CD14-positive monocyte (primary cell): ENCODE measurements around the gene ARHGEF10L. TPM values are rescaled to one million over a fixed set of nuclear protein-coding genes. Genes with fewer than 3 reads are reported as not detected.

Experiments used
- DNase-seq, 3 donors: peaks; one replicate each; pipeline ENCODE4 v3.0.0-alpha.2; 2011 to 2022
- H2AFZ ChIP-seq: 2 replicates; pipeline ENCODE4 v1.6.0; 2012; ENCODE audit warnings: mild to moderate bottlenecking, low read depth, low read length, inconsistent platforms; ENCODE audit not compliant: insufficient read depth, poor library complexity, severe bottlenecking
- H3K27ac ChIP-seq, 2 donors: 1 replicate in 1 of 2; 2 replicates in 1 of 2; pipeline ENCODE4 v1.5.1; 2012 to 2013; ENCODE audit warnings: low read length in 2 of 2, control low read depth in 1 of 2, inconsistent platforms in 1 of 2, low read depth in 1 of 2, mild to moderate bottlenecking in 1 of 2
- H3K27me3 ChIP-seq, 2 donors: one replicate each; pipeline versions ENCODE4 v1.6.0 to v1.6.1; 2011 to 2013; ENCODE audit warnings: low read length in 2 of 2; ENCODE audit not compliant: control insufficient read depth in 2 of 2, insufficient read depth in 2 of 2
- H3K36me3 ChIP-seq, 2 donors: replicated peaks in 1 of 2; 1 replicate in 1 of 2; 2 replicates in 1 of 2; pipeline versions ENCODE4 v1.5.1 to v1.6.1; 2012 to 2013; ENCODE audit warnings: low read length in 2 of 2, control low read depth in 1 of 2, inconsistent platforms in 1 of 2, mild to moderate bottlenecking in 1 of 2; ENCODE audit not compliant: insufficient read depth in 2 of 2, control insufficient read depth in 1 of 2
- H3K4me1 ChIP-seq, 2 donors: 1 replicate in 1 of 2; 2 replicates in 1 of 2; pipeline versions ENCODE4 v1.5.1 to v1.6.1; 2012 to 2013; ENCODE audit warnings: low read length in 2 of 2, control low read depth in 1 of 2, inconsistent platforms in 1 of 2, mild to moderate bottlenecking in 1 of 2, moderate library complexity in 1 of 2; ENCODE audit not compliant: insufficient read depth in 2 of 2, control insufficient read depth in 1 of 2
- H3K4me2 ChIP-seq: replicated peaks from 2 replicates; pipeline ENCODE3; 2012; ENCODE audit warnings: low read length, moderate library complexity, mild to moderate bottlenecking; ENCODE audit not compliant: poor library complexity, severe bottlenecking; ENCODE audit errors: extremely low read depth
- H3K4me3 ChIP-seq, 3 experiments: fragments of 200-600 bp in 1 of 3; sonication (generic) in 1 of 3; replicated peaks in 1 of 3; 1 replicate in 2 of 3; 2 replicates in 1 of 3; pipeline ENCODE4 v1.5.1; 2011 to 2013; ENCODE audit warnings: low read length in 3 of 3, mild to moderate bottlenecking in 3 of 3, control low read depth in 2 of 3, low read depth in 2 of 3, inconsistent platforms in 1 of 3, moderate library complexity in 1 of 3
- H3K79me2 ChIP-seq: 2 replicates; pipeline ENCODE4 v1.6.0; 2012; ENCODE audit warnings: mild to moderate bottlenecking, control low read depth, inconsistent platforms, low read length, moderate library complexity; ENCODE audit not compliant: insufficient read depth
- H3K9ac ChIP-seq: 2 replicates; pipeline ENCODE4 v1.6.0; 2017; ENCODE audit warnings: low read length, mild to moderate bottlenecking; ENCODE audit not compliant: insufficient read depth, poor library complexity, severe bottlenecking
- H3K9me3 ChIP-seq, 2 donors: replicated peaks in 1 of 2; 1 replicate in 1 of 2; 2 replicates in 1 of 2; pipeline versions ENCODE4 v1.5.1 to v1.6.1; 2012 to 2013; ENCODE audit warnings: low read length in 2 of 2, control low read depth in 1 of 2; ENCODE audit not compliant: control insufficient read depth in 1 of 2, insufficient read depth in 1 of 2
- H4K20me1 ChIP-seq: 2 replicates; pipeline ENCODE4 v1.6.0; 2012; ENCODE audit warnings: mild to moderate bottlenecking, low read length, control low read depth, moderate library complexity; ENCODE audit not compliant: insufficient read depth
- H3K27ac Mint-ChIP-seq, 7 donors: one replicate each; pipeline ENCODE4 v1.8.0; 2020; ENCODE audit warnings: mild to moderate bottlenecking in 7 of 7, mixed read lengths in 7 of 7, moderate library complexity in 6 of 7, inconsistent platforms in 2 of 7
- H3K27me3 Mint-ChIP-seq, 3 donors: one replicate each; pipeline ENCODE4 v1.8.0; 2021 to 2022; ENCODE audit warnings: low read depth in 3 of 3, mild to moderate bottlenecking in 3 of 3, mixed read lengths in 3 of 3, moderate library complexity in 3 of 3, inconsistent platforms in 1 of 3
- H3K36me3 Mint-ChIP-seq, 2 donors: one replicate each; pipeline ENCODE4 v1.8.0; 2020; ENCODE audit warnings: mixed read lengths in 2 of 2, inconsistent platforms in 1 of 2, mild to moderate bottlenecking in 1 of 2
- H3K4me1 Mint-ChIP-seq: one replicate; pipeline ENCODE4 v1.8.0; 2020; ENCODE audit warnings: mild to moderate bottlenecking, mixed read lengths
- H3K4me3 Mint-ChIP-seq, 2 donors: one replicate each; pipeline ENCODE4 v1.8.0; 2020; ENCODE audit warnings: mild to moderate bottlenecking in 2 of 2, mixed read lengths in 2 of 2, moderate library complexity in 1 of 2
- H3K9me3 Mint-ChIP-seq, 7 donors: one replicate each; pipeline ENCODE4 v1.8.0; 2020 to 2022; ENCODE audit warnings: mixed read lengths in 7 of 7, mild to moderate bottlenecking in 6 of 7, moderate library complexity in 6 of 7, inconsistent platforms in 2 of 7
- CTCF ChIP-seq: fragments of 200-600 bp; IDR thresholded peaks from one replicate; pipeline ENCODE4 v1.8.0; 2022; ENCODE audit warnings: antibody characterized with exemption, mild to moderate bottlenecking
- WGBS: methylation state at CpG from one replicate; pipeline ENCODE4 v1.1.5; 2013; ENCODE audit warnings: missing lambda C conversion rate; ENCODE audit not compliant: insufficient coverage; 5-methylcytosine and 5-hydroxymethylcytosine counted together
- intact Hi-C, 2 donors: fragments of 100-400 bp; cut with micrococcal nuclease; formaldehyde crosslinking; loops; one replicate each; pipeline versions ENCODE4 v1.15.0 to v1.15.1; 2023
- polyA plus RNA-seq, 3 donors: library from polyadenylated mRNA; depleted of rRNA in 1 of 3; unstranded in 2 of 3; stranded (reverse) in 1 of 3; fragments of 300-500 nt in 2 of 3; fragments of >200 nt in 1 of 3; fragmentation: Illumina TruSeq in 2 of 3; gene quantifications; 1 replicate in 2 of 3; 2 replicates in 1 of 3; pipeline ENCODE4 v1.2.3, GENCODE V29; 2012 to 2021

ARHGEF10L gene
- polyA plus RNA-seq, 3 donors, result 20.7 to 95.7 (median 23.7) TPM

DNA sequence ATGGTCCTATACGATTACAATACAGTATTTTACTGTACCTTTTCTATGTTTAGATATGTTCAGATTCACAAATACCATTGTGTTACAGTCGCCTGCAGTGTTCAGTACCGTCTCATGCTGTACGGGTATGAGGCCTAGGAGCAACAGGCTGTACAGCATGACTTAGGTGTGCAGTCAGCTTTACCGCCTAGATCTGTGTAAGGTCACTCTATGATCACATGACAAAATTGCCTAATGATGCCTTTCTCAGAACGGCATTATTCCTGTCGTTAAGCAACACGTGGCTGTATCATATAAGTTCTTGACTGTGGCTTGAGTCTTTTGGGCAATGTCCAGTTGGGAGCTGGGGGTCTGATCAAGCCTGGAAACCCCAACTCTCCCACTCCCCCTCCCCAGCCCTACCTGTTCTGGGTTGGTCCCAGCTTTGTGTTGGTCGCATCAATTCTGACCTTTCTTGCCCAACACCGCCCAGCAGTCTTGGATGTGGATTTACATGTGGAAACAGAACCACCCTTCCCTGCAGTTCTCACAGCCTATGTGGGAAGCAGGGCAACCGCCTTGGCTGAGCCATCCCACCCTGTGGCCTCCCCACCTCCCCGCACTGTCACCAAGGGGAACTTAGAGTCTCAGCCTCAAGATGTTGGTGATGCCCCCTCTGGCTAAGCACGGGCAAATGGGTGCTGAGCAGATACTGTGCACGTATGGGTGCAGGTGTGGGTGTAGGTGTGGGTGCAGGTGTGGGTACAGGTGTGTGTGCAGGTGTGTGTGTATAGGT is 135.4 kb downstream of the ARHGEF10L start:
- no peak overlapping the region for H2AFZ ChIP-seq
- Mint-ChIP-seq H3K27ac (peak overlapping the region; percentile 61 to 88 (median 81)), H3K36me3 (peaks cover 60 to 87% of the 10 kb centered on the region in 2 donors), H3K27me3 (peaks cover 1 to 15% (median 9%) of the 10 kb centered on the region in 3 donors), H3K4me3 (no peak overlapping the region), H3K4me1 (peaks cover 38% of the 10 kb centered on the region), H3K9me3 (peaks cover 0 to 2% (median 0%) of the 10 kb centered on the region in 7 donors)
- no peak overlapping the region for H3K9ac ChIP-seq
- no peaks in the 10 kb centered on the region for H3K9me3 ChIP-seq
- no peak for TF ChIP-seq CTCF
- DNase-seq, result peak in 2 of 3 donors; percentile 31 to 49
- H3K4me1 ChIP-seq, result peaks cover 9 to 25% of the 10 kb centered on the region in 2 donors
- 51% methylated on average over 9 of the region's 14 CpGs for WGBS
- peak overlapping the region; percentile 11 to 27 for H3K27ac ChIP-seq
- intact Hi-C loops, result no loop called here
- H3K36me3 ChIP-seq, result peaks cover 71 to 90% of the 10 kb centered on the region in 2 donors
- H3K4me3 ChIP-seq, result no peak overlapping the region
- no peak overlapping the region for H3K4me2 ChIP-seq
- no peaks in the 10 kb centered on the region for H3K27me3 ChIP-seq
- no peaks in the 10 kb centered on the region for H3K79me2 ChIP-seq
- H4K20me1 ChIP-seq, result peaks cover 100% of the 10 kb centered on the region

GRCh38 chr1:17675744-17676143 is 136.2 kb downstream of the ARHGEF10L start:
- intact Hi-C loops, result no loop called here
- WGBS, result 100% methylated on average over 2 of the region's 3 CpGs
- Mint-ChIP-seq H3K4me3 (no peak overlapping the region), H3K36me3 (peaks cover 58 to 87% of the 10 kb centered on the region in 2 donors), H3K27me3 (peaks cover 1 to 15% (median 9%) of the 10 kb centered on the region in 3 donors), H3K9me3 (peaks cover 0 to 2% (median 0%) of the 10 kb centered on the region in 7 donors), H3K4me1 (peaks cover 38% of the 10 kb centered on the region), H3K27ac (peak overlapping the region in 2 of 7 donors; percentile 61 to 68)
- no peak for DNase-seq
- H3K4me2 ChIP-seq, result no peak overlapping the region
- no peak for TF ChIP-seq CTCF
- no peaks in the 10 kb centered on the region for H3K9me3 ChIP-seq
- H4K20me1 ChIP-seq, result peaks cover 100% of the 10 kb centered on the region
- peaks cover 9 to 25% of the 10 kb centered on the region in 2 donors for H3K4me1 ChIP-seq
- peaks cover 71 to 90% of the 10 kb centered on the region in 2 donors for H3K36me3 ChIP-seq
- no peak overlapping the region for H3K9ac ChIP-seq
- no peaks in the 10 kb centered on the region for H3K27me3 ChIP-seq
- no peak overlapping the region for H3K27ac ChIP-seq
- H3K79me2 ChIP-seq, result no peaks in the 10 kb centered on the region
- H3K4me3 ChIP-seq, result no peak overlapping the region
- no peak overlapping the region for H2AFZ ChIP-seq
